Ishikawa (cell line): ENCODE results near the gene SEPTIN10.

Experiments
- EGR1 ChIP-seq: IDR thresholded peaks from 2 replicates; pipeline ENCODE4 v1.6.1; 2012
- NFIC ChIP-seq: IDR thresholded peaks from 2 replicates; pipeline ENCODE4 v1.6.1; 2012
- RAD21 ChIP-seq: IDR thresholded peaks from 2 replicates; pipeline ENCODE4 v1.6.1; 2012; ENCODE audit warnings: low read depth
- TCF12 ChIP-seq: IDR thresholded peaks from 2 replicates; pipeline ENCODE4 v1.6.1; 2012; ENCODE audit warnings: low read depth
- TEAD4 ChIP-seq: IDR thresholded peaks from 2 replicates; pipeline ENCODE4 v1.6.1; 2012
- YY1 ChIP-seq: IDR thresholded peaks from 2 replicates; pipeline ENCODE4 v1.6.1; 2012; ENCODE audit warnings: low read depth

DNA sequence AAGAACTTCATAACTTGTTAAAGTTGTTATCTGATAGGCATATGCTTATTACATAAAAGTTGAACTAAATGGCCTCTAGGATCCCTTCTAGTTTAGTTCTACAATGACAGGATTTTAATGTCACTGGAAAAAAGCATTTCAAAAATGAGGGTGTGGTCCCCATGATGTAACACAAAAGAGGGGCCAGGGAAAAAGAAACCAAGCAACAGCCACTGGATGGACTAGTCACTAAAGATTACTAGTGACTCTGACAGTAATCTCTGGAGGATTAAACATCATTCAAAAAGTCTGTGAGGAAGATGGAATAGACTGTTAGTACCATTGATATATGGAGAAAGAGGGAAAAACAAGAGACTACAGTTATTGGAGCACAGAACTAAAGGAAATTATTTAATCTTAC is 22.6 kb downstream of the SEPTIN10 start:
- TF ChIP-seq EGR1, result no peak
- no peak for TF ChIP-seq RAD21
- TF ChIP-seq TCF12, result no peak
- no peak for TF ChIP-seq TEAD4
- no peak for TF ChIP-seq YY1
- TF ChIP-seq NFIC, result no peak
